ENCODE measurements around the gene PHKG1. TPM values are rescaled to one million over a fixed set of nuclear protein-coding genes. Genes with fewer than 3 reads are reported as not detected.
"Not testable (repeated sequence)": the region's sequence is repeated elsewhere in the genome, so short reads cannot be mapped to it uniquely, and the experiment has no call there.

PHKG1 gene
- total RNA-seq, 1 experiment from 2014 or later = 1.1 TPM

DNA sequence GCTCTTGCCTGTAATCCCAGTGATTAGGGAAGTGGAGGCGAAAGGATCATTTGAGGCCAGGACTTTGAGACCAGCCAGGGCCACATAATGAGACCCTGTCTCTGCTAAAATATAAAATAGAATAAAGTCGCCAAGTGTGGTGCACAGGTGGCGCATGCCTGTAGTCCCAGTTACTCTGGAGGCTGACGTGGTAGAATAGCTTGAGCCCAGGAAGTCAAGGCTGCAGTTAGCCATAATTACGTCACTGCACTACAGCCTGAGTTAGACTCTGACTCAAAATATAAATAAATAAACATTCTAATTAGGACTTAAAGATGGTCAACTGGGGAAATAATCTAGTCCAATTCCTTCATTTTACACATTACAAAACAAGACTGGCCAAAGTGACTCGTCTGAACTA lies 12.8 kb upstream of the PHKG1 start:
- RAD21 ChIA-PET (ENCODE audit: low non-redundant PET in 1 of 2, low total read pairs in 2 of 2, uncharacterized antibody in 2 of 2, unreplicated experiment in 2 of 2) = no interaction called here
- Histone ChIP-seq H3K79me2 (ENCODE audit: insufficient read depth, low read length) (peaks cover 43% of the 10 kb centered on the region), H4K20me1 (ENCODE audit: insufficient read depth) (no peaks in the 10 kb centered on the region), H3K27me3 (ENCODE audit: insufficient read depth, low read length) (no peaks in the 10 kb centered on the region), H3K4me2 (ENCODE audit: low read length) (peak overlapping the region; percentile 91), H3K4me3 (replicated peaks in 1 of 2; ENCODE audit: low read depth in 1 of 2, low read length in 2 of 2) (peak overlapping the region; percentile 91 to 99), H3K36me3 (ENCODE audit: control insufficient read depth in 1 of 2, insufficient read depth in 2 of 2, low read length in 2 of 2) (peaks cover 33 to 38% of the 10 kb centered on the region in 2 experiments), H3K9ac (ENCODE audit: low read length) (peak overlapping the region; percentile 93), H3K27ac (ENCODE audit: low read depth, low read length) (peak overlapping the region; percentile 62), H3K4me1 (ENCODE audit: control insufficient read depth in 1 of 2, insufficient read depth in 2 of 2, low read length in 2 of 2) (peaks cover 2 to 15% of the 10 kb centered on the region in 2 experiments; a peak in 2 of 4 replicates), H3K9me3 (ENCODE audit: control insufficient read depth in 1 of 2, insufficient read depth in 1 of 2, low read depth in 1 of 2, low read length in 2 of 2) (no peaks in the 10 kb centered on the region), H3K9me2 (ENCODE audit: insufficient read depth) (no peaks in the 10 kb centered on the region), H2AFZ (ENCODE audit: low read depth, low read length, poor library complexity, severe bottlenecking) (no peak overlapping the region)
- TSS peak; percentile 65 for BruUV-seq (replicated peaks)
- intact Hi-C loops (cut with micrococcal nuclease) = no loop called here
- no peak for TF ChIP-seq ZFX (IDR thresholded peaks at IDR 0.05)
- TF ChIP-seq POLR2AphosphoS5 (IDR thresholded peaks at IDR 0.05; ENCODE audit: low read depth, low read length) = peak; percentile 30; the same call in 1 of the 2 replicates
- TF ChIP-seq SP1 (IDR thresholded peaks at IDR 0.05; ENCODE audit: low read depth) = no peak
- no peak for TF ChIP-seq ELF1 (IDR thresholded peaks at IDR 0.05; ENCODE audit: borderline replicate concordance, low read depth)
- TF ChIP-seq, protein P1, sequence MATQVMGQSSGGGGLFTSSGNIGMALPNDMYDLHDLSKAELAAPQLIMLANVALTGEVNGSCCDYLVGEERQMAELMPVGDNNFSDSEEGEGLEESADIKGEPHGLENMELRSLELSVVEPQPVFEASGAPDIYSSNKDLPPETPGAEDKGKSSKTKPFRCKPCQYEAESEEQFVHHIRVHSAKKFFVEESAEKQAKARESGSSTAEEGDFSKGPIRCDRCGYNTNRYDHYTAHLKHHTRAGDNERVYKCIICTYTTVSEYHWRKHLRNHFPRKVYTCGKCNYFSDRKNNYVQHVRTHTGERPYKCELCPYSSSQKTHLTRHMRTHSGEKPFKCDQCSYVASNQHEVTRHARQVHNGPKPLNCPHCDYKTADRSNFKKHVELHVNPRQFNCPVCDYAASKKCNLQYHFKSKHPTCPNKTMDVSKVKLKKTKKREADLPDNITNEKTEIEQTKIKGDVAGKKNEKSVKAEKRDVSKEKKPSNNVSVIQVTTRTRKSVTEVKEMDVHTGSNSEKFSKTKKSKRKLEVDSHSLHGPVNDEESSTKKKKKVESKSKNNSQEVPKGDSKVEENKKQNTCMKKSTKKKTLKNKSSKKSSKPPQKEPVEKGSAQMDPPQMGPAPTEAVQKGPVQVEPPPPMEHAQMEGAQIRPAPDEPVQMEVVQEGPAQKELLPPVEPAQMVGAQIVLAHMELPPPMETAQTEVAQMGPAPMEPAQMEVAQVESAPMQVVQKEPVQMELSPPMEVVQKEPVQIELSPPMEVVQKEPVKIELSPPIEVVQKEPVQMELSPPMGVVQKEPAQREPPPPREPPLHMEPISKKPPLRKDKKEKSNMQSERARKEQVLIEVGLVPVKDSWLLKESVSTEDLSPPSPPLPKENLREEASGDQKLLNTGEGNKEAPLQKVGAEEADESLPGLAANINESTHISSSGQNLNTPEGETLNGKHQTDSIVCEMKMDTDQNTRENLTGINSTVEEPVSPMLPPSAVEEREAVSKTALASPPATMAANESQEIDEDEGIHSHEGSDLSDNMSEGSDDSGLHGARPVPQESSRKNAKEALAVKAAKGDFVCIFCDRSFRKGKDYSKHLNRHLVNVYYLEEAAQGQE (IDR thresholded peaks at IDR 0.05; ENCODE audit: low read depth) = no peak
- no peak for TF ChIP-seq SIN3A (IDR thresholded peaks at IDR 0.05; ENCODE audit: low read depth)
- no peak for TF ChIP-seq ZNF274 (IDR thresholded peaks at IDR 0.05; ENCODE audit: low read depth, low read length)
- TF ChIP-seq FOSL1 (IDR thresholded peaks at IDR 0.05; ENCODE audit: low read depth) = no peak
- POLR2A ChIA-PET = interaction anchor here (1.0 to 1.5 kb wide), 3 partner anchors 40 to 72 kb away, joined by 4 to 5 read pairs (median 4); partner anchors contain the start of gene PSPH
- CTCF ChIA-PET = interaction anchor here (0.6 kb wide), 1 partner anchor 30 kb away, joined by 3 read pairs; no protein-coding TSS in a partner anchor
- ATAC-seq (peak; percentile 41), DNase-seq (ENCODE audit: low read depth, low spot score) (peak; percentile 39)

DNA sequence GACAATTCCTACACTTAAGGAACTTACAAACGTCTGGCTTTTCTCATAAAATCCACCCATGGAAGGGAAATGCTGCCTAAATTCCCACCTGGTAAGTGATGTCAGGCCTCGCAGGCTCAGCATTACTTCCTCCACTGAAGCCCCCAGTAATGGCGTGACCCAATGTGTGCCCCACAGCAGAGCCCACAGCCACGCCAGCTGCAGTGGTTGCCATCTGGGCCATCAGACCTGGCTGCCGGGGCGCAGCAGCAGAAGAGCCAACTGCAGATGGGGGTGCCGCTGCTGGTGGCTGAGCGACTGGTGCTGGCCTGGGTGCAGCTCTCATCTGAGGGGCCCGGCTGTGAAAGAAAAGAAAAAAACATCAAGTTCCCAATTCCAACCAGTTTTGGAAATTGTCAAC lies 11.4 kb upstream of the PHKG1 start:
- H3K27ac ChIP-seq (ENCODE audit: low read depth, low read length); H3K9me3 ChIP-seq (ENCODE audit: control insufficient read depth in 1 of 2, insufficient read depth in 1 of 2, low read depth in 1 of 2, low read length in 2 of 2); intact Hi-C loops (cut with micrococcal nuclease); H3K9me2 ChIP-seq (ENCODE audit: insufficient read depth); H4K20me1 ChIP-seq (ENCODE audit: insufficient read depth); ATAC-seq; CTCF ChIA-PET; H3K4me2 ChIP-seq (ENCODE audit: low read length); H3K4me3 ChIP-seq (replicated peaks in 1 of 2; ENCODE audit: low read depth in 1 of 2, low read length in 2 of 2); DNase-seq (ENCODE audit: low read depth, low spot score); H2AFZ ChIP-seq (ENCODE audit: low read depth, low read length, poor library complexity, severe bottlenecking); BruUV-seq (replicated peaks); H3K9ac ChIP-seq (ENCODE audit: low read length); RAD21 ChIA-PET (ENCODE audit: low non-redundant PET in 1 of 2, low total read pairs in 2 of 2, uncharacterized antibody in 2 of 2, unreplicated experiment in 2 of 2); H3K27me3 ChIP-seq (ENCODE audit: insufficient read depth, low read length): not testable (repeated sequence)
- H3K4me1 ChIP-seq (ENCODE audit: control insufficient read depth in 1 of 2, insufficient read depth in 2 of 2, low read length in 2 of 2) = peaks cover 2 to 13% of the 10 kb centered on the region in 2 experiments; a peak in 2 of 4 replicates
- POLR2A ChIA-PET = interaction anchor here (1.5 kb wide), 1 partner anchor 53 kb away, joined by 4 read pairs; the partner anchor contains the start of gene PSPH
- H3K79me2 ChIP-seq (ENCODE audit: insufficient read depth, low read length) = peaks cover 43% of the 10 kb centered on the region
- H3K36me3 ChIP-seq (ENCODE audit: control insufficient read depth in 1 of 2, insufficient read depth in 2 of 2, low read length in 2 of 2) = peaks cover 37 to 47% of the 10 kb centered on the region in 2 experiments

All from HCT116 (cell line).